HCT116 (cell line): Measurements from ENCODE around the gene MCRS1. TPM values are rescaled to one million over a fixed set of nuclear protein-coding genes. Genes with fewer than 3 reads are reported as not detected.

ENCODE experiments used
- ATAC-seq: fragments of 200-7000 bp; cut with Tn5 transposase; 2 replicates; pipeline ENCODE4 v1.9.1; 2020; ENCODE audit warnings: mild to moderate bottlenecking, moderate library complexity
- Bru-seq: library from RNA; stranded (reverse); fragments of 400-500 nt; gene quantifications from one replicate; lab custom pipeline; 2021; lab: Mats Ljungman, UMichigan
- BruChase-seq, 2 experiments: library from RNA; stranded (reverse); fragments of 400-500 nt; gene quantifications; one replicate each; lab custom pipeline; 2021; lab: Mats Ljungman, UMichigan
- BruUV-seq: library from RNA; stranded (reverse); fragments of 400-500 nt; replicated peaks from 2 replicates; lab custom pipeline; 2021; lab: Mats Ljungman, UMichigan
- CTCF ChIA-PET: fragments of 300-600 bp; sonication (Branson Sonifier 250); formaldehyde crosslinking; loops from one replicate; lab custom pipeline; 2021; ENCODE audit warnings: antibody characterized with exemption; lab: Charles Lee
- POLR2A ChIA-PET: fragments of 300-600, 350-600 bp; sonication (Branson Sonifier 250); formaldehyde crosslinking; loops from one replicate; lab custom pipeline; 2021; ENCODE audit warnings: antibody characterized with exemption; lab: Charles Lee
- RAD21 ChIA-PET, 2 experiments: fragments of 300-600 bp; sonication (Branson Sonifier 250); formaldehyde crosslinking; loops; one replicate each; lab custom pipeline; 2023; ENCODE audit warnings: low total read pairs in 2 of 2; ENCODE audit not compliant: uncharacterized antibody in 2 of 2, unreplicated experiment in 2 of 2, low non-redundant PET in 1 of 2; lab: Charles Lee
- DNase-seq: peaks from one replicate; pipeline ENCODE4 v3.0.0-alpha.2; 2010; ENCODE audit warnings: low read depth, low spot score
- H2AFZ ChIP-seq: fragments of 200-600 bp; shearing (Covaris generic), sonication (generic); 2 replicates; pipeline ENCODE4 v1.6.1; 2017; ENCODE audit warnings: low read depth, mixed run types, mixed read lengths, antibody characterized with exemption, low read length; ENCODE audit not compliant: poor library complexity, severe bottlenecking
- H3K27ac ChIP-seq: 2 replicates; pipeline ENCODE4 v1.5.1; 2012; ENCODE audit warnings: low read depth, low read length
- H3K27me3 ChIP-seq: fragments of 200-600 bp; sonication (generic); 2 replicates; pipeline ENCODE4 v1.6.1; 2016; ENCODE audit warnings: mixed run types, low read length, mixed read lengths; ENCODE audit not compliant: insufficient read depth
- H3K36me3 ChIP-seq, 2 experiments: fragments of 200-500 bp in 1 of 2; fragments of 200-600 bp in 1 of 2; sonication (Bioruptor generic) in 1 of 2; sonication (generic) in 1 of 2; 2 replicates each; pipeline versions ENCODE4 v1.5.1 to v1.6.1; 2014 to 2016; ENCODE audit warnings: low read length in 2 of 2, inconsistent platforms in 1 of 2, mixed read lengths in 1 of 2, mixed run types in 1 of 2; ENCODE audit not compliant: insufficient read depth in 2 of 2, control insufficient read depth in 1 of 2
- H3K4me1 ChIP-seq, 2 experiments: fragments of 200-600 bp in 1 of 2; sonication (generic) in 1 of 2; 2 replicates each; pipeline versions ENCODE4 v1.5.1 to v1.6.1; 2012 to 2017; ENCODE audit warnings: low read length in 2 of 2, inconsistent platforms in 1 of 2, mild to moderate bottlenecking in 1 of 2, mixed read lengths in 1 of 2, mixed run types in 1 of 2, moderate library complexity in 1 of 2; ENCODE audit not compliant: insufficient read depth in 2 of 2, control insufficient read depth in 1 of 2
- H3K4me2 ChIP-seq: fragments of 200-600 bp; sonication (generic); 2 replicates; pipeline ENCODE4 v1.6.1; 2017; ENCODE audit warnings: mixed run types, low read length, mixed read lengths
- H3K4me3 ChIP-seq, 2 experiments: fragments of 200-600 bp in 1 of 2; sonication (generic) in 1 of 2; replicated peaks in 1 of 2; 2 replicates each; pipeline ENCODE4 v1.5.1; 2011 to 2016; ENCODE audit warnings: low read length in 2 of 2, control low read depth in 1 of 2, low read depth in 1 of 2, mild to moderate bottlenecking in 1 of 2, mixed read lengths in 1 of 2, mixed run types in 1 of 2
- H3K79me2 ChIP-seq: fragments of 200-600 bp; sonication (generic); 2 replicates; pipeline ENCODE4 v1.6.1; 2017; ENCODE audit warnings: mild to moderate bottlenecking, mixed run types, low read length, moderate library complexity, mixed read lengths; ENCODE audit not compliant: insufficient read depth
- H3K9ac ChIP-seq: fragments of 200-600 bp; sonication (generic); 2 replicates; pipeline ENCODE4 v1.6.1; 2016; ENCODE audit warnings: low read length, mixed read lengths
- H3K9me2 ChIP-seq: fragments of 200-600 bp; sonication (generic), shearing (Covaris generic); 2 replicates; pipeline ENCODE4 v1.6.1; 2017; ENCODE audit warnings: mixed run types, mild to moderate bottlenecking, moderate library complexity; ENCODE audit not compliant: insufficient read depth
- H3K9me3 ChIP-seq, 2 experiments: fragments of 200-500 bp in 1 of 2; fragments of 200-600 bp in 1 of 2; sonication (Bioruptor generic) in 1 of 2; sonication (generic) in 1 of 2; 2 replicates each; pipeline ENCODE4 v1.6.1; 2014 to 2017; ENCODE audit warnings: low read length in 2 of 2, mixed read lengths in 2 of 2, inconsistent platforms in 1 of 2, low read depth in 1 of 2, mild to moderate bottlenecking in 1 of 2, mixed run types in 1 of 2, moderate library complexity in 1 of 2; ENCODE audit not compliant: control insufficient read depth in 1 of 2, insufficient read depth in 1 of 2
- H4K20me1 ChIP-seq: fragments of 200-600 bp; sonication (generic), shearing (Covaris generic); 2 replicates; pipeline ENCODE4 v1.6.1; 2017; ENCODE audit warnings: mixed run types, mild to moderate bottlenecking, moderate library complexity; ENCODE audit not compliant: insufficient read depth
- CEBPB ChIP-seq: IDR thresholded peaks from 2 replicates; pipeline ENCODE4 v1.6.1; 2012; ENCODE audit warnings: low read depth
- EGR1 ChIP-seq: IDR thresholded peaks from 2 replicates; pipeline ENCODE4 v1.6.1; 2012; ENCODE audit warnings: low read depth
- ELF1 ChIP-seq: IDR thresholded peaks from 2 replicates; pipeline ENCODE4 v1.6.1; 2012; ENCODE audit warnings: low read depth, borderline replicate concordance
- EZH2 ChIP-seq: fragments of 200-600 bp; sonication (generic); IDR thresholded peaks from 2 replicates; pipeline ENCODE4 v1.6.1; 2017; ENCODE audit warnings: antibody characterized with exemption, mixed run types
- FOSL1 ChIP-seq: IDR thresholded peaks from 2 replicates; pipeline ENCODE4 v1.6.1; 2012; ENCODE audit warnings: low read depth
- MAX ChIP-seq: IDR thresholded peaks from 2 replicates; pipeline ENCODE4 v1.6.1; 2012
- POLR2A ChIP-seq: IDR thresholded peaks from 2 replicates; pipeline ENCODE4 v1.7.0; 2011; ENCODE audit warnings: borderline replicate concordance; ENCODE audit not compliant: insufficient read depth, insufficient read length; ENCODE audit errors: extremely low read depth
- POLR2AphosphoS5 ChIP-seq: IDR thresholded peaks from 2 replicates; pipeline ENCODE4 v1.6.1; 2011; ENCODE audit warnings: mild to moderate bottlenecking, low read depth, low read length, moderate library complexity
- SIN3A ChIP-seq: IDR thresholded peaks from 2 replicates; pipeline ENCODE4 v1.6.1; 2012; ENCODE audit warnings: low read depth
- SP1 ChIP-seq: IDR thresholded peaks from 2 replicates; pipeline ENCODE4 v1.6.1; 2012; ENCODE audit warnings: low read depth
- TCF7L2 ChIP-seq: IDR thresholded peaks from 2 replicates; pipeline ENCODE4 v1.7.0; 2011; ENCODE audit warnings: borderline replicate concordance, inconsistent platforms; ENCODE audit not compliant: insufficient read depth, insufficient read length; ENCODE audit errors: extremely low read depth
- ZFX ChIP-seq: fragments of 450-650 bp; IDR thresholded peaks from 2 replicates; pipeline ENCODE4 v1.6.1; 2017
- intact Hi-C: fragments of 100-400 bp; cut with micrococcal nuclease; formaldehyde crosslinking; loops from 2 replicates; pipeline ENCODE4 v1.10.0; 2022
- long read RNA-seq: library from polyadenylated mRNA; unstranded; transcript quantifications from one replicate; pipeline ENCODE4 v2.0.0, GENCODE V29; 2021; ENCODE audit not compliant: unreplicated experiment
- polyA plus RNA-seq: library from polyadenylated mRNA; unstranded; fragments of >200 nt; gene quantifications from 2 replicates; pipeline ENCODE4 v1.2.1, GENCODE V29; 2012; ENCODE audit warnings: missing spikeins
- total RNA-seq: library from RNA; stranded (reverse); gene quantifications from one replicate; pipeline ENCODE4 v1.2.1, GENCODE V29; 2021; ENCODE audit not compliant: unreplicated experiment

The MCRS1 gene, protein sequence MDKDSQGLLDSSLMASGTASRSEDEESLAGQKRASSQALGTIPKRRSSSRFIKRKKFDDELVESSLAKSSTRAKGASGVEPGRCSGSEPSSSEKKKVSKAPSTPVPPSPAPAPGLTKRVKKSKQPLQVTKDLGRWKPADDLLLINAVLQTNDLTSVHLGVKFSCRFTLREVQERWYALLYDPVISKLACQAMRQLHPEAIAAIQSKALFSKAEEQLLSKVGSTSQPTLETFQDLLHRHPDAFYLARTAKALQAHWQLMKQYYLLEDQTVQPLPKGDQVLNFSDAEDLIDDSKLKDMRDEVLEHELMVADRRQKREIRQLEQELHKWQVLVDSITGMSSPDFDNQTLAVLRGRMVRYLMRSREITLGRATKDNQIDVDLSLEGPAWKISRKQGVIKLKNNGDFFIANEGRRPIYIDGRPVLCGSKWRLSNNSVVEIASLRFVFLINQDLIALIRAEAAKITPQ
- total RNA-seq = 91.9 TPM
- polyA plus RNA-seq = 72.1 and 82.4 TPM in 2 replicates
- Bru-seq, nascent RNA = percentile 83 among the genes with signal in this experiment
- percentile 88 among the genes with signal in this experiment for BruChase-seq, experiment 1, labeled RNA remaining after a 6-hour chase
- BruChase-seq, experiment 2, labeled RNA remaining after a 2-hour chase = percentile 79 among the genes with signal in this experiment
- long read RNA-seq, transcript MCRS1-201 (15 exons, 1,928 nt) = major isoform, 88 of 188 reads
- long read RNA-seq, partial matches to known transcripts = 72 of 188 reads
- long read RNA-seq, other reads (novel, unspliced or antisense) = 22 of 188 reads

- H3K27me3 ChIP-seq = no peaks in the 10 kb centered on the region
- H3K4me2 ChIP-seq = peak within 1 kb of the TSS; percentile 81
- DNase-seq (peak; percentile 86), ATAC-seq (peak; percentile 80)
- BruUV-seq = TSS peak; percentile 80
- peak within 1 kb of the TSS; percentile 13 for H2AFZ ChIP-seq
- RAD21 ChIA-PET = no interaction called here
- H3K9me3 ChIP-seq = no peaks in the 10 kb centered on the region
- peak within 1 kb of the TSS; percentile 67 for H3K27ac ChIP-seq
- H3K4me1 ChIP-seq = peaks cover 8 to 15% of the 10 kb centered on the region in 2 experiments; a peak in 3 of 4 replicates
- no peak; the same call in 1 of the 2 replicates for TF ChIP-seq ELF1
- TF ChIP-seq FOSL1 = no peak
- TF ChIP-seq POLR2AphosphoS5 = peak; percentile 91
- TF ChIP-seq EZH2 = no peak
- TF ChIP-seq EGR1 = peak; percentile 71
- no peak for TF ChIP-seq TCF7L2
- TF ChIP-seq MAX = peak; percentile 93
- TF ChIP-seq SP1 = peak; percentile 49
- peak; percentile 57; the same call in 1 of the 2 replicates for TF ChIP-seq SIN3A
- no peak for TF ChIP-seq CEBPB
- TF ChIP-seq ZFX = peak; percentile 66; the same call in 1 of the 2 replicates
- TF ChIP-seq POLR2A = peak; percentile 81
- intact Hi-C loops = loop anchor here (5.0 kb wide), 1 partner anchor 211 kb away; no protein-coding TSS in a partner anchor
- H4K20me1 ChIP-seq = no peaks in the 10 kb centered on the region
- CTCF ChIA-PET = interaction anchor here (0.9 to 3.2 kb wide), 5 partner anchors 12 to 220 kb away, joined by 3 to 15 read pairs (median 4); partner anchors contain the start of gene PRPF40B
- peak within 1 kb of the TSS; percentile 95 for H3K9ac ChIP-seq
- H3K36me3 ChIP-seq = peaks cover 9 to 28% of the 10 kb centered on the region in 2 experiments; a peak in 3 of 4 replicates
- POLR2A ChIA-PET = interaction anchor here (0.6 to 1.0 kb wide), 3 partner anchors 20 to 437 kb away, joined by 3 to 5 read pairs (median 3); partner anchors contain the start of gene SPATS2
- H3K9me2 ChIP-seq = no peaks in the 10 kb centered on the region
- H3K4me3 ChIP-seq = peak within 1 kb of the TSS; percentile 98 to 100
- H3K79me2 ChIP-seq = peaks cover 67% of the 10 kb centered on the region
Measured at GRCh38 chr12:49567611-49568441, at the start of gene MCRS1. TSS of gene MCRS1 (minus strand) at chr12:49568142. CDS start at chr12:49566731, 1,411 bp downstream.
